GM23248 (cell line): ENCODE measurements around the gene ATXN7. TPM values are rescaled to one million over a fixed set of nuclear protein-coding genes. Genes with fewer than 3 reads are reported as not detected.

ENCODE experiments used
- DNase-seq: peaks from one replicate; pipeline ENCODE4 v3.0.0-alpha.2; 2015
- H2AFZ ChIP-seq: fragments of 200-600 bp; sonication (generic); 2 replicates; pipeline ENCODE4 v1.6.1; 2016; ENCODE audit warnings: antibody characterized with exemption
- H3F3A ChIP-seq: fragments of 200-600 bp; sonication (generic); 2 replicates; pipeline ENCODE4 v1.6.1; 2016; ENCODE audit warnings: mild to moderate bottlenecking, antibody characterized with exemption, mixed run types; ENCODE audit not compliant: insufficient read depth
- H3K27ac ChIP-seq: fragments of 200-600 bp; sonication (generic); 2 replicates; pipeline ENCODE4 v1.5.1; 2016; ENCODE audit warnings: mild to moderate bottlenecking
- H3K27me3 ChIP-seq: fragments of 200-600 bp; sonication (generic); replicated peaks from 2 replicates; pipeline ENCODE4 v1.6.1; 2016; ENCODE audit warnings: mild to moderate bottlenecking; ENCODE audit not compliant: insufficient read depth
- H3K36me3 ChIP-seq: fragments of 200-600 bp; sonication (generic); 2 replicates; pipeline ENCODE4 v1.6.1; 2016; ENCODE audit warnings: low read depth, mild to moderate bottlenecking
- H3K4me1 ChIP-seq: fragments of 200-600 bp; sonication (generic); 2 replicates; pipeline ENCODE4 v1.6.1; 2016; ENCODE audit warnings: mild to moderate bottlenecking; ENCODE audit not compliant: insufficient read depth
- H3K4me2 ChIP-seq: fragments of 200-600 bp; sonication (generic); one replicate; pipeline ENCODE4 v1.6.1; 2016; ENCODE audit warnings: mild to moderate bottlenecking; ENCODE audit not compliant: unreplicated experiment
- H3K4me3 ChIP-seq: fragments of 200-600 bp; sonication (generic); 2 replicates; pipeline ENCODE4 v1.5.1; 2016; ENCODE audit warnings: mild to moderate bottlenecking
- H3K79me2 ChIP-seq: fragments of 200-600 bp; sonication (generic); 2 replicates; pipeline ENCODE4 v1.6.1; 2016; ENCODE audit warnings: mild to moderate bottlenecking; ENCODE audit not compliant: insufficient read depth
- H3K9ac ChIP-seq: fragments of 200-600 bp; sonication (generic); 2 replicates; pipeline ENCODE4 v1.6.1; 2016; ENCODE audit warnings: mild to moderate bottlenecking
- H3K9me2 ChIP-seq: fragments of 200-600 bp; sonication (generic); 2 replicates; pipeline ENCODE4 v1.6.1; 2016; ENCODE audit warnings: mixed run types, mild to moderate bottlenecking, moderate library complexity; ENCODE audit not compliant: insufficient read depth
- H3K9me3 ChIP-seq: fragments of 200-600 bp; sonication (generic); one replicate; pipeline ENCODE4 v1.6.1; 2017; ENCODE audit warnings: low read depth
- H4K20me1 ChIP-seq: fragments of 200-600 bp; sonication (generic); 2 replicates; pipeline ENCODE4 v1.6.0; 2016; ENCODE audit not compliant: insufficient read depth
- EZH2 ChIP-seq: fragments of 200-600 bp; sonication (generic); IDR thresholded peaks from 2 replicates; pipeline ENCODE4 v1.6.1; 2018; ENCODE audit warnings: antibody characterized with exemption, mild to moderate bottlenecking; ENCODE audit not compliant: insufficient read depth, poor library complexity, severe bottlenecking
- EZH2phosphoT487 ChIP-seq: fragments of 200-600 bp; sonication (generic); IDR thresholded peaks from 2 replicates; pipeline ENCODE4 v1.6.1; 2018; ENCODE audit warnings: antibody characterized with exemption, moderate library complexity, mild to moderate bottlenecking, low read depth; ENCODE audit not compliant: insufficient read depth
- WGBS, 2 experiments: methylation state at CpG; one replicate each; pipeline ENCODE4 v1.1.6; 2015 to 2017; ENCODE audit warnings: low lambda C conversion rate in 2 of 2, low coverage in 1 of 2; ENCODE audit errors: missing lambda C conversion rate in 2 of 2; 5-methylcytosine and 5-hydroxymethylcytosine counted together
- in situ Hi-C: fragments of 300-500 bp; cut with MboI; formaldehyde crosslinking; loops from 2 replicates; pipeline ENCODE4 v1.15.0; 2020
- polyA plus RNA-seq: library from polyadenylated mRNA; unstranded; fragments of >200 nt; fragmentation: Nextera tagmentation; extraction: Ambion mirVana; gene quantifications from 2 replicates; pipeline ENCODE4 v1.2.1, GENCODE V29; 2016
- total RNA-seq: library from RNA; depleted of rRNA; stranded (reverse); fragments of >200 nt; shearing (Covaris generic); gene quantifications from 2 replicates; pipeline ENCODE4 v1.2.3, GENCODE V29; 2014

ATXN7 gene
- total and polyA plus RNA-seq, 2 experiments from 2014 or later = 2.4 to 3.9 TPM

DNA sequence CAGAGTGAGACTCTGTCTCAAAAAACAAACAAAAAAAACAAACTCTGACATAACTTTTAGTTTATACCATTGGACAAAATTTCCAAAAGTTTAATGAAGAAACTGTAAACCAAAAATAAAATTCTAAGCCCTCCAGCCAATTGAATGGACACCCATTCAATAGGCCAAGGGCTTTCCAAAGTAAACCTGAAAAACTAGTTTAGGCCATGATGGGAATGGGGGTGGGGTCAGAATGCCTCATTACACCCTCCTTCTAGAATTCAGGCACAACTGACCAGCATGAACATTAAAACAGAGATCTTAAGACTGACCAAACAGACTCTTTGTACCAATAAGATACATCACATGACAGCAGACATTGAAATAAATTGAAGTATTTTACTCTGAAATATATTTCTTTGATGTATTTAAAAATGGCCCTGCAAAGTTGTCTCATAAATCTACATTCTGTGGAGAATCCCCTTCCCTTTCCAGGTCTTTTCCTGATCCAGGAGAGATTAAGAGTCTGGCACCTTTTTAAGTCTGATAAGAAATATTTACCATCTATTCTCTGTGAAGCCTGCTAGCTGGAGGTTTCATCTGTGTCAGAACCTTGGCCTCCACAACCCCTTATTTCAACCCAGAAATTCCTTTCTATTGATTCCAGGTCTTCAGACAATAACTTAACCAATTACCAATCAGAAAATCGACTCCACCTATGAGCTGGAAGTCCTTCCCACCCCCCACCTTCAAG, 15.8 kb upstream of the ATXN7 start:
- DNase-seq = no peak
- 92 to 95% methylated on average over 1 of the region's 1 CpG for WGBS, 2 experiments
- TF ChIP-seq EZH2phosphoT487 (no peak), EZH2 (no peak)
- Histone ChIP-seq H3K27ac (no peak overlapping the region), H3K36me3 (no peaks in the 10 kb centered on the region), H3K4me3 (no peak overlapping the region), H3K4me2 (no peak overlapping the region), H3F3A (no peaks in the 10 kb centered on the region), H3K9me2 (no peaks in the 10 kb centered on the region), H4K20me1 (no peaks in the 10 kb centered on the region), H3K79me2 (peaks cover 98% of the 10 kb centered on the region), H3K9ac (no peak overlapping the region), H3K27me3 (no peaks in the 10 kb centered on the region), H2AFZ (no peak overlapping the region), H3K4me1 (no peaks in the 10 kb centered on the region), H3K9me3 (no peaks in the 10 kb centered on the region)
- in situ Hi-C loops = no loop called here

DNA sequence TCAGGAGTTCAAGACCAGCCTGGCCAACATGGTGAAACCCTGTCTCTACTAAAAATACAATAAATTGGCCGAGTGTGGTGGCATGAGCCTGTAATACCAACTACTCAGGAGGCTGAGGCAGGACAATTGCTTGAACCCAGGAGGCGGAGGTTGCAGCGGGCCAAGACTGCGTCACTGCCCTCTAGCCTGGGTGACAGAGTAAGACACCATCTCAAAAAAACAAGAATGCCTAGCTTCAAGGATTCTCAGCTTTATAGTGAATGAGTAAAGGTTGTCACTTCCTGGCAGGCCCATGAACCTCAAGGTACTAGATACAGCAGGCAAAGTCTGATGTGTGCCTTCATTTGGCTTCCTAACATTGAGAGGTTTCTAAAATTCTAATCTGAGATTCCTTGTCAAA, 14.5 kb upstream of the ATXN7 start:
- in situ Hi-C loops = no loop called here
- peaks cover 98% of the 10 kb centered on the region for H3K79me2 ChIP-seq

DNA sequence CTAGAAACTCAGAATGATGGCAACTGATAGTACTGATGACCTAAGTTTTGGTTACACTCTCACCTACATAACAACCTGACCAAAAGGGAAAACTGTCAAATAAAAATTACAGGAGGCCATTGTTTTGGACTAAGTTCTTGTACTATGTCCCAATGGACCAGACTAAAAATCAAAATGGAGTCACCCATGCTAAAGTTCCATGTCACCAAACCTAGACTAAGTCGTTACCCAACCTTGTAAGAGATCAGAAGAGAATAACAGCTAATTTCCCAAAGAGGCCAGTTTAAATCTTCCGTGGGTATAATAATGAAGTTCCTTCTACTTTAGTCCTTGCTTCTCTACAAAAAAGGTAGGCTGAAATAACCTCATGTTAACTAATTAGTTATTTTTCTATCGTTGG, 12.4 kb upstream of the ATXN7 start:
- H3K9me2 ChIP-seq = no peaks in the 10 kb centered on the region
- in situ Hi-C loops = no loop called here
- TF ChIP-seq EZH2phosphoT487 = no peak
- TF ChIP-seq EZH2 = no peak
- WGBS, 2 experiments = 96 to 98% methylated on average over 3 of the region's 3 CpGs
- peaks cover 4% of the 10 kb centered on the region; the same call in 1 of the 2 replicates for H4K20me1 ChIP-seq
- H3K9me3 ChIP-seq = no peaks in the 10 kb centered on the region
- no peak overlapping the region for H2AFZ ChIP-seq
- H3K4me1 ChIP-seq = peaks cover 5% of the 10 kb centered on the region; the same call in 1 of the 2 replicates
- no peaks in the 10 kb centered on the region for H3K36me3 ChIP-seq
- peaks cover 97% of the 10 kb centered on the region for H3K79me2 ChIP-seq
- no peaks in the 10 kb centered on the region for H3F3A ChIP-seq
- H3K4me3 ChIP-seq = no peak overlapping the region
- H3K4me2 ChIP-seq = no peak overlapping the region
- no peak overlapping the region for H3K27ac ChIP-seq
- no peaks in the 10 kb centered on the region for H3K27me3 ChIP-seq
- H3K9ac ChIP-seq = no peak overlapping the region
- no peak for DNase-seq

More for the DNA sequence above, 14.5 kb upstream of the ATXN7 start:
- Histone ChIP-seq H3K36me3 (no peaks in the 10 kb centered on the region), H2AFZ (no peak overlapping the region), H3K4me2 (no peak overlapping the region), H3K27me3 (no peaks in the 10 kb centered on the region), H3K9me2 (no peaks in the 10 kb centered on the region), H3K9ac (no peak overlapping the region), H3K4me3 (no peak overlapping the region), H4K20me1 (no peaks in the 10 kb centered on the region), H3K9me3 (no peaks in the 10 kb centered on the region), H3K27ac (no peak overlapping the region), H3K4me1 (no peaks in the 10 kb centered on the region), H3F3A (no peaks in the 10 kb centered on the region)
- 97 to 99% methylated on average over 4 of the region's 4 CpGs for WGBS, 2 experiments
- DNase-seq = no peak
- TF ChIP-seq EZH2phosphoT487 (no peak), EZH2 (no peak)

DNA sequence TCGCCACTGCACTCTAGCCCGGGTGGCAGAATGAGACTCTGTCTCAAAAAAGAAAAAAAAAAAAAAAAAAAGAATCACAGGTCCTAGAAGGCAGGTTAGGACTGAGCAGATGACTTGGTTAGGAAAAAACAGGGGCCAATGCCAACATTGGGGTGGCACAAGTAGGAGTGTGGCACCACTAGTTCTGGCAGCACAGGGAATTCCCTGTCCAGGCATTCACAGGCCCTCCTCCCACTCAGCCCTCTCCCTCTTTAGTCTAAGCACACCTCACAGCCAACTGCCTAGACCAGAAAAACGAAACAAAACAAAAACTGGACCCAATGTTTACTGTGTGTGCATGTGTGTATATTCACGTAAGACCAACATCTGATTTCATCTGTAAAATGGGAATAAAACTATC, 10.6 kb upstream of the ATXN7 start:
- Histone ChIP-seq H2AFZ (no peak overlapping the region), H3K4me2 (no peak overlapping the region), H3K36me3 (no peaks in the 10 kb centered on the region), H3K4me1 (peaks cover 15% of the 10 kb centered on the region), H3F3A (no peaks in the 10 kb centered on the region), H3K9me3 (no peaks in the 10 kb centered on the region), H4K20me1 (peaks cover 4% of the 10 kb centered on the region; the same call in 1 of the 2 replicates), H3K4me3 (no peak overlapping the region), H3K9ac (no peak overlapping the region), H3K9me2 (no peaks in the 10 kb centered on the region), H3K27me3 (no peaks in the 10 kb centered on the region), H3K79me2 (peaks cover 97% of the 10 kb centered on the region), H3K27ac (no peak overlapping the region)
- no peak for TF ChIP-seq EZH2
- TF ChIP-seq EZH2phosphoT487 = no peak
- DNase-seq = no peak
- in situ Hi-C loops = no loop called here
- 88 to 90% methylated on average over 4 of the region's 4 CpGs for WGBS, 2 experiments
